SK-MEL-5 (cell line): ENCODE measurements around the gene ZSCAN5A. TPM values are rescaled to one million over a fixed set of nuclear protein-coding genes. Genes with fewer than 3 reads are reported as not detected.
"Not testable (repeated sequence)": the region's sequence is repeated elsewhere in the genome, so short reads cannot be mapped to it uniquely, and the experiment has no call there.

Experiments used
- DNase-seq: peaks from one replicate; pipeline ENCODE4 v3.0.0-alpha.2; 2016; ENCODE audit warnings: low read depth, low spot score
- in situ Hi-C: cut with HindIII; loops from 2 replicates; pipeline ENCODE4 v1.10.0; 2016; ENCODE audit warnings: low sequenced_read_pairs, high pct_unique_total_duplicates, low pct_unique_long_range_greater_than_20kb
- total RNA-seq: library from RNA; depleted of rRNA; stranded (reverse); fragments of >200 nt; shearing (Covaris generic); gene quantifications from 2 replicates; pipeline ENCODE4 v1.2.3, GENCODE V29; 2014

The ZSCAN5A gene
- total RNA-seq, 1 experiment from 2014 or later: 5.4 TPM

DNA sequence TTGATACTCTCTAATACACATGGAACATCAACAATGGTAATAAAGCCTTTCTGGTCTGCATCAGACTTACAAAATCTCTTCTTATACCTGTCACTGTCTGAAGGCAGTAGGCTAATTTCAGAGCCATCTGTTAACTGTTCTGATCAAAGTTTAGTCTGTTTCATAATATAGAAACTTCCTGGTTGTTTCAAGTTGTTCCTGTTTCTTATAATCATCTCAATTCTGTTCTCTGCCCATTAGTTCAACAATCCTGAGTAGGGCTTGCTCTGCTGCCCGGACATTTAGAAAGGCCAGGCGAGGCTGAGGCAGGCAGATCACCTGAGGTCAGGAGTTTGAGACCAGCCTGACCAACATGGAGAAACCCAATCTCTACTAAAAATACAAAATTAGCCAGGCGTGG, 5.4 kb upstream of the ZSCAN5A start:
- no peak for DNase-seq
- in situ Hi-C loops: no loop called here

DNA sequence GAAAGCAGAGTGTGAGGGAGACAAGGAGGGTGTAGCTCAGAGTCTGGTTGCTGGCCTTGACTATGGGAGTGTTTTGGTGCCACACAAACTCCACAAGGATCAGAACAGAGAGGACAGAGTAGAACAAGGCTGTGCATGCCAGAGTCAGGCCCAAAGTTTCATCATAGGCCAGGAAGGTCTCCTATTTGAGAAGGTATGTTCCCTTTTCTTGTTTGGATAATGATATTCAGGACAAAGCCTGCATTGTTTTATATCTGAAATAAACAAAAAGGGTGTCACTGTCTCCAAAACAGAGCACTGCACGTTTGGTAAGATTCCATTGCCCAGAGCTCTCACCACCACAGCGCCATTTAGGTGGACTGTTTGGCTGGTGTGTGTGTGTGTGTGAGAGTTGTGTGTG, 3.1 kb upstream of the ZSCAN5A start:
- in situ Hi-C loops: no loop called here
- DNase-seq: no peak

DNA sequence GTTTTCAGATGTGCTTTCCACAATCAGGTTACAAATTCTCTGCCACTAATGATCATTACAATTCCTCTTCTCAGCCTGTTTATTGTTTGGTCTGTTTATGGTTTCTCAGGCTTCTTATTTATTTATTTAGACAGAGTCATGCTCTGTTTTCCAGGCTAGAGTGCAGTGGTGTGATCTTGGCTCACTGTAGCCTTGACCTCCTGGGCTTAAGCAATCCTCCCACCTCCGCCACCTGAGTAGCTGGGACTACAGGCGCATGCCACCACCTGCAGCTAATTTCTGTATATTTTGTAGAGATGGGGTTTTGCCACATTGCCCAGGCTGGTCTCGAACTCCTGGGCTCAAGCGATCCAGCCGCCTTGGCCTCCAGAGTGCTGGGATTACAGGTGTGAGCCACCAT, 2.1 kb upstream of the ZSCAN5A start:
- in situ Hi-C loops: no loop called here
- no peak for DNase-seq

DNA sequence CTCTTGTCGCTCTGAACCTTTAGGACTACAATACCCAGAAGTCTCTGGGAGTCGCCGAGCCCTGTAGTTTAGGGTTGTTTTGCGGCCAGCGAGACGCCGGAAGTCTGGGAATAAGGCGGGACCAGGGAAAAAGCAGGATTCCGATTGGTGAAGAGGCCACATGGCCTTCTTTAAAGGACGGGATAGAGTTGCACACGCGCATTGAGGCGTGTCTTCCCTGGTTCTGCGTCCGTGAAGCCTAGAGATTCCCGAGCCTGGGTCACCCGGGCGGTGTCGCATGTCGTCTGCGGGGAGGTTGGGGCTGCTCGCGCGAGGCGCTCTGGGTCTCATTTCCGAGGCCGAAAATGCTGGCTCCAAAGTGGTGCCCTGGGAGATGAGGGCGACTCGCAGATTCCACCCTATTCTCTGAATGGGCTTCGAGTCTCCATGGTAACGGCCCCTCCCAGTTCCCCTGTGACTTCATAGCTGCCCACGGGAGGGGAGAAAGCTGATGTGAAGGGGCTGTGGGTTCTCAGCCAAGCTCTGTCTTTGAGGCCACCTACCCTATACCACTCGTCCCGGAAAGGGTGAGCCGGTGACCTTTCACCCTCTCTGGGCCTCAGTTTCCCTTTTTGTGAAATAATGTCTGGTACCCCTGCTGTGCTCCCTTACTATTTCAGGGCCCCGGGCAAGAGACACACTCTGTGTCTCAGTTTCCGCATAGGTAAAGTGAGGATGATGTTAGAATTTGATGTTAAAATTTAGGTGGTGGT, 614 bp upstream of the ZSCAN5A start:
- in situ Hi-C loops: no loop called here
- peak; percentile 97 for DNase-seq

DNA sequence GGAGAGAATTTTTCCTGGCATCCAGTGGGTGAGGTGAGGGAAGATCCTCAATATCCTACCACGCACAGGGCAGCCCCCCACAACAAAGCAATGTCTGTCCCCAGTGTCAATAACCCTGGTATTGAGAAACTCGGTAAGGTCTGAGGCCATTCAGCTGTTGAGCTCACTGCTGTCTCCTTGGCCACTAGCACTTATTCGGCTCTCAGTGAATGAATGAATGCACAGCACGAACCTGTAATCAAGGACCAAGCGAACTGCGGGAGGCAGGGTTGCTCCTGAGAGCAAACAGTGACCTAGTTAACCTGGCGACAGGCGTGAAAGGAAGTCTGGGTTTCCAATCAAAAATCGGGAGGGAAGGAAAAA, 640 bp downstream of the ZSCAN5A start:
- no peak for DNase-seq
- in situ Hi-C loops: no loop called here

DNA sequence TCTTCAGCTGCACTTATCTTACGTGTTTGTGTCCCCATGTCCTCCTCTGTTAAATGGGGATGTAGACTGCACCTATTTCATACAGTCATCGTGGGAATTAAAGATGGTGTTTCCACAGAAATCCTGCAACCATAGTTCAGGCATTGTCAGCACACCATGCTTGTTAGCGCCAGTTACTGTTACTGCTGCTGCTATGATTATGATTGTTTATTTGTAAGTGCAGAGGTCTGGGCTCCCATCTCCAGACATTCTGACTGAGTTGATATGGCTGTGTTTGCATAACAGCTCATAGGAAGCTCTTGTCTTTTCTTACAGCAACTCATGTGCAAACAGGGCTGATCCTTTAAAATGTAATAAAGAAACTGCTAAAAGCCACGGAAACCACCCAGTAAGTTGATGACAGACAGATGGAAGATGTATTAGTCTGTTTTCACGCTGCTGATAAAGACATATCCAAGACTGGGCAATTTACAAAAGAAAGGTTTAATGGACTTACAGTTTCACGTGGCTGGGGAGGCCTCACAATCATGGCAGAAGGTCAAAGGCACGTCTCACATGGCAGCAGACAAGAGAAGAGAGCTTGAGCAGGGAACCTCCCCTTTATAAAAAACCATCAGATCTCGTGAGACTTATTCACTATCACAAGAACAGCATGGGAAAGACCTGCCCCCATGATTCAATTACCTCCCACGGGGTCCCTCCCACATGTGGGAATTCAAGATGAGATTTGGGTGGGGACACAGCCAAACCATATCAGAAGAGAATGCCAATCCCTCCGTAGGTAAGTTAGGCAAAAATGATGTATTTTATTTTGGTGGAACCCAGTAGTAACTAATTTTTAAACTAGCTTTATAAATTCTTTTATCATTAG, 1.6 kb downstream of the ZSCAN5A start:
- peak; percentile 17 for DNase-seq
- in situ Hi-C loops: no loop called here

DNA sequence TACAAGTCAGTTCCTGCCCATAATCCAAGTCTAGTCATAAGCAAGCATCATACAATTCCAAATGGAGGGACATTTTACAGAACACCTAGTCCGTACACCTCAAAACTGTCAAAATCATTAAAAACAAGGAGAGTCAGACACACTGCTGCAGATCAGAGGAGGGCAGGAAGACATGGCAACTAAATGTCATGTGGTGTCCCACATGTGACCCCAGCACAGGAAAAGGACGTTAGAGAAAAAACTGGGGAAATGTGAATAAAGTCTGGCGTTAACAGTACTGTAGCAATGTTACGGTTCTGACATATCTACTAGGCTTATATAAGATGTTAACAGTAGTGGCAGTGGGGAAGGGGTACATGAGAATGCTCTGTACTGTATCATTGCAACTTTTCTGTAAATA, 2.3 kb downstream of the ZSCAN5A start:
- DNase-seq: no peak
- in situ Hi-C loops: no loop called here

DNA sequence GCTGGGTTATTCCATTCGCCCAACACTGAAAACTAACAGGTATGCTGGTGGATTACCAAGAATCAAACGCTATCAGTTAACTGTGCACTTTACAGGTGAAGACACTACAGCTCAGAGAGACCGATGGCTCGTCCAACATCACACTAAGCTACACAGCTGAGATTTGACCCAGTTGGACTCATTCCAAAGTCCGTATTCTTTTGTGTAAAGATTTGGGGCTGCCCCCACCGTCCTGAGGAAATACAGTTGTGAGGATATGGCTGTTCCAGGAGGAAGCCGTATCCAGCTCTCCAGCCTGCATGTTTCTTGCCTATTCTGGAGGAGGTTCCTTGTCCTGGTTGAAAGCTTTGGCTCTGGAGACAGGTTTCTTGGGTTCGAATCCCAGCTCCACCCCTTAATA, 4.2 kb downstream of the ZSCAN5A start:
- DNase-seq: no peak
- in situ Hi-C loops: no loop called here

DNA sequence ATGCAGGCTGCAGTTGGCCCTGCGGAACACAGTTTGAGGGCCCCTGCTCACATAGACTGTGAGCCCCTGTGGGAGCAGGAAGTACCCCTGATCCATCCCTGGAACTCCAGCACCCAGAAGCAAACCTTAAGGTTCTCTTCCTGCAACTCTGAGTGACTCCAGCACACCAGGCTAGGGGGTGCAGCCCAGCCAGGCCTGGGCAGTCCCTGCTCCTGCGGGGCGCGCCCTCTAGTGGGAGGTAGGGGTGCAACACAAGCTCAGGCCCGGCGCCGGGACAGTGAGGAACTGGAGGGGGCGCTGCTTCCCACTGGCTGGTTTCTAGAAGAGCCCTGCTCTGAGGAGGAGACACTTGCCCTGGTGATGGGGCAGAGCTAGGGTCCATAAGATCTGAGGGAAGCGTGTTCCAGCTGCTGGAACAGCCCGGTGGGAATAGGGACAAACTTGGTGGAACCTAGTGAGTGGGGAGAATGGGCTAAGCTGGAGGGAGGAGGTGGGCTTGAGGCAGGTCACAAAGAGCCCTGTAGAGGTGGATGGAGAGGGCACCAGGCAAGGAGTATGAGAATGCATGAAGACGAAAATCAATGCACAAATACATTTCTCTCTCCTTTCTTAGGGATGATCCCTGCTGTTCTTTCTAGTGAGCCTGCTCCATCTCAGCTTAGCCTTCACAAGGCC, 5.0 kb downstream of the ZSCAN5A start:
- peak; percentile 60 for DNase-seq
- in situ Hi-C loops: no loop called here

DNA sequence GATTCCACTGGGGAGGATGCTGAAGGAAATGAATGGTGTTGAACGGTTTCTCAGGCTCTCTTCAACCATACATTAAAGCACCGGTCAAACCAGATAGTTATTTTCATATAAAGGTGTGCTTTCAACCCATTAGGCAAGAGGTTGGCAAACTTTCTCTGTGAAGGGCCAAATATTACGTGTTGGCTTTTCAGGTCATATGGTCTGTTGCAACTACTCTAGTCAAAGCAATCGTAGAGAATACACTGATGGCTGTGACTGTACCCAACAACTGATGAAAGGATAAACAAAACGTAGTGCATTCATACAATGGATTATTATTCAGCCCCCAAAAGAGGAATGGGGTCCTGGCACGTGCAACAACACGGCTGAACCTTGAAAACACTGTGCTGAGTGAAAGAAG, 5.8 kb downstream of the ZSCAN5A start:
- in situ Hi-C loops: no loop called here
- DNase-seq: no peak

DNA sequence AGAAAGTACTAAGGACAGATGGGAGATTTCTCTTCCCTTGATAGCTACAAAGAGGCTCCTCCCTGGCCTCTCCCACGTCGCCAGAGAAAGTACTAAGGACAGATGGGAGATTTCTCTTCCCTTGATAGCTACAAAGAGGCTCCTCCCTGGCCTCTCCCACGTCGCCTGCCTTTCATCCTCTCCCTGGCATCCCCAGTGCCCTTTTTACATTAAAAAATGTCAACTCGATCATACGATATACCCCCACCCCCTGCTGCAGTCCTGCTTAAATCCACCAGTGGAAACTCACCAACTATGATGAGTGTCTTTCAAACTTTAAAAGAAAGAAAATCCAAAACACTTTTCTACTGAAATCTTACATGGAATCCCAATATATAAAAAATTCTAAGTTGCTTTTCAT, 7.6 kb downstream of the ZSCAN5A start:
- in situ Hi-C loops: not testable (repeated sequence)

DNA sequence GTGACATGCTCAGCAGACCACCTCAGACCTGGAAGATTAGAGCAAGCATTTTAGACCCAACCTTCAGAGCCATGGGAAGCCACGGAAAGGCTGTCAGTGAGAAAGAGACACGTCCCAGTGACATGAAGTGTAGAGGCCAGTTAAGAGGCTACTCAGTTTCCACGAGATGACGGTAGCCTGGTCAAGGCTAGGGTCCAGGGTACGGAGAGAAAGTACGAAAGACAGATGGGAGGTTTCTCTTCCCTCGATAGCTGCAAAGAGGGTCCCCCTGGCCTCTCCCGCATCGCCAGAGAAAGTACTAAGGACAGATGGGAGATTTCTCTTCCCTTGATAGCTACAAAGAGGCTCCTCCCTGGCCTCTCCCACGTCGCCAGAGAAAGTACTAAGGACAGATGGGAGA, 8.6 kb downstream of the ZSCAN5A start:
- in situ Hi-C loops: no loop called here
- DNase-seq: no peak

More for the DNA sequence above, 7.6 kb downstream of the ZSCAN5A start:
- not testable (repeated sequence) for DNase-seq

DNA sequence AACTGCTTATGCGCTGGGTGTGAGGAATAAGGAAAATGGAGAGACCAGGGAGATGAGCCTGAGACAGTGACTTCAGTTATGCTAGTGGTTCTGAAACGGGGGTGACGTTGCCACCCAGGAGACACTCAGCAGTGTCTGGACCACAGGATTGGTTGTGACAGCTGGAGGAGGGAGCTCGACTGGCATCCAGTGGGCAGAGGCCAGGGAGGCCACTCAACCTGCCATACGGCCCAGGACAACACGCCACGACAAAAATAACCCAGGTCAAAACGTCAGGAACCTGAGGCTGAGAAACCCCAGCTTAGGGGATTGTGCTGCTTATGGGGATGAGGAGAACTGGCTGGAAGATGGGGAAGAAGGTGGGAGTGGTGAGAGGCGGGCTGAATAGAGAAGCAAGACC, 10.4 kb downstream of the ZSCAN5A start:
- in situ Hi-C loops: no loop called here
- DNase-seq: no peak

DNA sequence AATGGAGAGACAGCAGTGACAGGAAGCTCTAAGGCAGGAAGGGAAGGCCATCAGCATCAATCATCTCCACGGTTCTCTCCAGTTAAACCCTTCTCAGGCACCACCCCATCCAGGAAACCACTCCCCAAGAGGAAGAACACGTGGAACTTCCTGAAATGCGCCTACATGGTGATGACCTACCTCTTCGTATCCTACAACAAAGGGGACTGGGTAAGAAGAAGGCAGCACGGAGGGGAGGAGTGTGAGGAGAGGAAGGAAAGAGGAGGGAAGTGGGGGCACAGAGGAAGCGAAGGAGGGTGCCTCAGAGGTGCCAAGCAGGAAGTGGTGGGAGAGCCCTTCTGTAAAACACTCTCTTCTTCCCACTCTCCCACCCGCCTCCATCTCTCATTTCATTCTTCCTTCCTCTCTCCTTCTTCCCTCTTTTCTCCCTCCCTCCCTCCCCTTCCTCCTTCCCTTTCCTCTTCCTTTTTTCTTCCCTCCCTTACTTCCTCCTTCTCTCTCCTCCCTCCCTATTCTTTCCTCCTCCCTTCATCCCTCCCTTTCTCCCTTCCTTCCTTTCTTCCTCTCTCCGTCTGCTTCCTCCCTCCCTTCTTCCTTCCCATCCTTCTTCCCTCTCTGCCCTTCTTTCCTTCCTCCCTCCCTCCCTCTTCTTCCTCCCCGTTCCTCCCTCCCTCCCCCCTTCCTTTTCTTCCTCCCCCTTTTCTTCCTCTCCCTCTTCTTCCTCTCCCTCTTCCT, 12.6 kb downstream of the ZSCAN5A start:
- in situ Hi-C loops: no loop called here

DNA sequence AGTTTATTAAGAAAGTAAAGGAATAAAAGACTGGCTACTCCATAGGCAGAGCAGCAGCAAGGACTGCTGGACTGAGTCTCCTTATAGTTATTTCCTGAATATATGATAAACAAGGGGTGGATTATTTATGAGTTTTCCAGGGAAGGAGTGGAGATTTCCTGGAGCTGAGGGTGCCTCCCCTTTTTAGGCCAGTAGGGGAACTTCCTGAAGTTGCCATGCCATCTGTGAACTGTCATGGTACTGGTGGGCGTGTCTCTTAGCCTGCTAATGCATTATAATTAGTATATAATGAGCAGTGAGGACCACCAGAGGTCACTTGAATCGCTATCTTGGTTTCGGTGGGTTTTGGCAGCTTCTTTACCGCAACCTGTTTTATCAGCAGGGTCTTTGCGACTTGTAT, 13.5 kb downstream of the ZSCAN5A start:
- DNase-seq: peak; percentile 2
- in situ Hi-C loops: no loop called here

More for the DNA sequence above, 12.6 kb downstream of the ZSCAN5A start:
- no peak for DNase-seq

DNA sequence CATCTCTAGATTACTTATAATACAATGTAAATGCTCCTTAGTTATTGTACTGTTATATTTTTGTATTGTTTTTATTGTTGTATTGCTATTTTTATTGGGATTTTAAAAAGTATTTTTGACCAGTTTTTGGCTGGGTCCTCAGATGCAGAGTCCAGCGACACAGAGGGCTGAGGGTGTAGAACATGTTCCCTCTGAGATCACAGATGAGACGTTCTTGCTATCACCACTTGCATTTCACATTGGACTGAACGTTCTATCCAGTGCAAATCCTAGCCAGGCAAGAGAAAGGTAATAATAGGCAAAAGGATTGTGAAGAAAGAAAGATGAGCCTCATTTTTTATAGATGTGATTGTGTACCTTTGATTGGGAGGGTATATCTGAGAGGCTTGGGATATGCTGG, 15.0 kb downstream of the ZSCAN5A start:
- in situ Hi-C loops: no loop called here
- DNase-seq: no peak

DNA sequence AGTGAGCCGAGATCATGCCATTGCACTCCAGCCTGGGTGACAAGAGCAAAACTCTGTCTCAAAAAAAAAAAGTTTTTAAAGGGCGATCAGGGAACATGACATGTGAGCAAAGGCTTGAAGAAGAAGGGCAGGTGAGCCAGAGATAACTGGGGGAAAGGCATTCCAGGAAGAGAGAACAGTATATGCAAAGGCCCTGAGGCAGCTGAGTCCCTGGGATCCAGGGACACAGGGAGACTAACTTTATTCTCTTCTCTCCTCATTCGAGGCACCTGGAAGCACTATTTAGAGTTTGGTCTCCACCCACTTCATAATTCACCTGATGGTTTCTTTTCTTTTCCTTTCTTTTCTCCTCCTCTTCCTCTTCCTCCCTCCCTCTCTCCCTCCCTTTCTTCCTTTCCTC, 17.6 kb downstream of the ZSCAN5A start:
- no peak for DNase-seq
- in situ Hi-C loops: no loop called here
